ENCODE data around the gene SPEF1. TPM values are rescaled to one million over a fixed set of nuclear protein-coding genes. Genes with fewer than 3 reads are reported as not detected.

The SPEF1 gene
- total RNA-seq, 4 donors from 2014 or later = 0.19 TPM; not detected in 3

GRCh38 chr20:3755269-3755668, 26.0 kb downstream of the SPEF1 start:
- WGBS, 2 donors = 75 to 100% methylated on average over 2 of the region's 7 CpGs
- Histone ChIP-seq H3K9me3 (no peaks in the 10 kb centered on the region), H3K4me1 (peaks cover 3 to 37% (median 4%) of the 10 kb centered on the region in 3 donors), H3K36me3 (peaks cover 0 to 50% (median 3%) of the 10 kb centered on the region in 3 donors), H3K27me3 (peaks cover 0 to 14% (median 0%) of the 10 kb centered on the region in 4 donors), H3K4me3 (no peak overlapping the region), H3K27ac (no peak overlapping the region)
- DNase-seq = no peak
- TF ChIP-seq POLR2A (IDR thresholded peaks at IDR 0.05) = no peak
- TF ChIP-seq CTCF (IDR thresholded peaks at IDR 0.05) = no peak
- intact Hi-C loops (cut with DNase I) = no loop called here

GRCh38 chr20:3754276-3754630, 27.0 kb downstream of the SPEF1 start:
- Histone ChIP-seq H3K4me1 (peaks cover 4 to 37% (median 8%) of the 10 kb centered on the region in 3 donors), H3K9me3 (no peaks in the 10 kb centered on the region), H3K36me3 (peaks cover 0 to 57% (median 3%) of the 10 kb centered on the region in 3 donors), H3K27ac (no peak overlapping the region), H3K4me3 (no peak overlapping the region), H3K27me3 (peaks cover 0 to 24% (median 0%) of the 10 kb centered on the region in 4 donors)
- intact Hi-C loops (cut with DNase I) = no loop called here
- TF ChIP-seq POLR2A (IDR thresholded peaks at IDR 0.05) (no peak), CTCF (IDR thresholded peaks at IDR 0.05) (no peak)
- WGBS, 2 donors = 91 to 93% methylated on average over 6 to 9 of the region's 16 CpGs
- no peak for DNase-seq

- H3K27me3 ChIP-seq = peaks cover 0 to 30% (median 0%) of the 10 kb centered on the region in 4 donors
- H3K4me3 ChIP-seq = no peak overlapping the region
- no peak for DNase-seq
- H3K4me1 ChIP-seq = peaks cover 4 to 37% (median 8%) of the 10 kb centered on the region in 3 donors
- intact Hi-C loops (cut with DNase I) = no loop called here
- no peak overlapping the region for H3K27ac ChIP-seq
- WGBS, 2 donors = 85 to 89% methylated on average over 1 to 8 of the region's 26 CpGs
- TF ChIP-seq POLR2A (IDR thresholded peaks at IDR 0.05) (no peak), CTCF (IDR thresholded peaks at IDR 0.05) (no peak)
- peaks cover 0 to 54% (median 3%) of the 10 kb centered on the region in 3 donors for H3K36me3 ChIP-seq
- H3K9me3 ChIP-seq = no peaks in the 10 kb centered on the region
Observed at GRCh38 chr20:3753501-3754275, 27.6 kb downstream of the SPEF1 start.

- no peak for DNase-seq
- 16 to 58% methylated on average over 3 to 4 of the region's 4 CpGs for WGBS, 2 donors
- Histone ChIP-seq H3K4me1 (peaks cover 4 to 37% (median 8%) of the 10 kb centered on the region in 3 donors), H3K36me3 (peaks cover 0 to 53% (median 3%) of the 10 kb centered on the region in 3 donors), H3K27ac (peak overlapping the region in 1 of 4 donors; percentile 44), H3K27me3 (peaks cover 0 to 35% (median 0%) of the 10 kb centered on the region in 4 donors), H3K9me3 (no peaks in the 10 kb centered on the region), H3K4me3 (no peak overlapping the region)
- intact Hi-C loops (cut with DNase I) = no loop called here
- TF ChIP-seq POLR2A (IDR thresholded peaks at IDR 0.05) (no peak), CTCF (IDR thresholded peaks at IDR 0.05) (peak; percentile 52 to 78 (median 66))
Observed at GRCh38 chr20:3753098-3753497, 28.1 kb downstream of the SPEF1 start.

- TF ChIP-seq CTCF (IDR thresholded peaks at IDR 0.05) (no peak), POLR2A (IDR thresholded peaks at IDR 0.05) (no peak)
- 31 to 33% methylated on average over 8 to 13 of the region's 13 CpGs for WGBS, 2 donors
- Histone ChIP-seq H3K4me1 (peaks cover 4 to 34% (median 8%) of the 10 kb centered on the region in 3 donors), H3K27ac (peak overlapping the region in 2 of 4 donors; percentile 22 to 44), H3K9me3 (no peaks in the 10 kb centered on the region), H3K27me3 (peaks cover 0 to 42% (median 0%) of the 10 kb centered on the region in 4 donors), H3K36me3 (peaks cover 0 to 55% (median 3%) of the 10 kb centered on the region in 3 donors), H3K4me3 (peak overlapping the region; percentile 33 to 64 (median 44))
- intact Hi-C loops (cut with DNase I) = no loop called here
- DNase-seq = no peak
Observed at GRCh38 chr20:3752386-3752759, 28.9 kb downstream of the SPEF1 start.

All from esophagus squamous epithelium (tissue), 5 donors.